C4-2B (cell line): ENCODE results near the gene GCA.

Experiments
- H3K27ac ChIP-seq: fragments of 450-650 bp; 2 replicates; pipeline ENCODE4 v1.5.1; 2017
- CTCF ChIP-seq: fragments of 450-650 bp; conservative IDR thresholded peaks from 2 replicates; pipeline ENCODE4 v1.5.1; 2017; ENCODE audit warnings: mild to moderate bottlenecking
- ZFX ChIP-seq: fragments of 450-650 bp; IDR thresholded peaks from 2 replicates; pipeline ENCODE4 v1.6.1; 2017

Gene GCA

GRCh38 chr2:162379719-162380580 lies 36.0 kb downstream of the GCA start:
- no peak overlapping the region for H3K27ac ChIP-seq
- TF ChIP-seq ZFX = no peak
- TF ChIP-seq CTCF = no peak

DNA sequence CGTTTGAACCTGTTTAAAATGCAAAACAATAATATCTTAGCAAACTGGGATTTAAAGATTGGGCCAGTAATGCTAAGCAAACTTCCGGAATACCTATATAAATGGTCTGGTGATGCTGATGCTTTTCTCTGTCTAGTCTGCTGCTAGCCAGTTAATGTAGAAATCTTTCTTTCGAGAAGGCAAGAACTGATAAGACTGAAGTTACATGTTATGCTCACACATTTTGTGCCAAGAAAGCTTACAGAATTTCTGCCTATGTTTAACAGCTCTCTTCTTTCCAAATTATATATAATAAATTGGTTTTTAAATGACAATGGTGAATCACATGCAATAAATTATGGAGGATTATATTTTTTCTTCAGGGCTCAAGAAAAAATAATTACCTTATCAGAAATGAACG lies 37.9 kb downstream of the GCA start:
- H3K27ac ChIP-seq = no peak overlapping the region
- no peak for TF ChIP-seq CTCF

DNA sequence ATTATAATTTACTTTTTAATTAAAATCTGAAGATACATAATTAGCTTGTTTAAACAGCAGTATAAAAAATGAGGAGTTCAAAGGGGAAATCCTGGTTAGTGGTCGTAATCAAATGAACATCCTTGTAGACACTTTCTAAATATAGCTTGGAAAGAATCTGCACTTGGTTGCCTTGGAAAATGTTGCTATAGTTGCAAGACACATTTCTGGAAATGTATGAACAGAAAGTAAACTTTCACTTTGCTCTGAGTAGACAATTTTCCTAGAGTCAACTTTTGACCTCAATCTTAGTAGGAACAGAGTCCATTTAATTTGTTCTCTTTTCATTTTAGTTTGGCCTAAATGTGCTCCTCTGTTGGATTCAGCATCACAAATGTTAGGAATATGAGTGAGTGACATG lies 38.3 kb downstream of the GCA start:
- no peak overlapping the region for H3K27ac ChIP-seq
- TF ChIP-seq CTCF (no peak), ZFX (no peak)

DNA sequence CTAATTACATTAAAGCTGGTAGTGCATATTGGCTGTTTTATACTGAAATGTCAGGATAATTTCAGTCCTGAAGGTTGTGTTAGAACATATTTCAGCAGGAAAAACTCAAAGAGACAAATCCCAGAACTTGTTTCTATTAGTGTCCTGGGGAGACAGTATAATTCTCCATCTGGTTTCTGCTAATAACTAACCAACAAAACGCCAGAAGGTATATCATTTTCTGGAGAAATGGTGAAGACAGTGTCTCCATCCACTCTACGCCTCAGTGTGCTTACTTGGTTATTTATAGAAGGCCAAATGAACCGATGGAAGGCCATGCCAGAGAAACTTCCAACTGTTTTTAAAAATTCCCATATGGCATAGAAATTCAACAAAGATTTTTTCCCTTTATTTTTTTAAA lies 41.6 kb downstream of the GCA start:
- no peak overlapping the region for H3K27ac ChIP-seq
- TF ChIP-seq ZFX (no peak), CTCF (no peak)

GRCh38 chr2:162390801-162391200 lies 46.9 kb downstream of the GCA start:
- TF ChIP-seq CTCF (no peak), ZFX (no peak)
- H3K27ac ChIP-seq = no peak overlapping the region

DNA sequence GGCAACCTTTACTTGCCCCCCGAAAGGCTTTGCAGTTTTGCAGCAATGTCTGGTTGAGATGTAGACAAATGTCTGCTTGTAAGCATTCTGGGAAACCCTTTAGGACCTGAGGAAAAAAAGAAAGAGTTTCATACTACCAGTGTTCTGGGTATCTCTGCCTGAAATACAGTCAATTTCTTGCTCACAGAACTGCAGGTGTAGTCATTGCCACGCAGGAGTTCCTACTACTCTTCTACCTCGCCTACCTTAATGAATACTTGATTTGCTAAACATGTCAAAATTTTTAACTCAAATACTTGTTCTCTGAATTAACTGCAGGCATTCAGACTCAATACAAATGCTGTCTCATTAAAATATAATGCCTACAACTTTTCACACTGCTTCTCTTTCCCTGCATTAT lies 56.4 kb downstream of the GCA start:
- TF ChIP-seq CTCF = no peak
- no peak for TF ChIP-seq ZFX
- H3K27ac ChIP-seq = no peak overlapping the region

GRCh38 chr2:162401871-162402270 lies 57.9 kb downstream of the GCA start:
- TF ChIP-seq ZFX = no peak
- no peak for TF ChIP-seq CTCF

More at GRCh38 chr2:162401871-162402270, 57.9 kb downstream of the GCA start:
- no peak overlapping the region for H3K27ac ChIP-seq
